ENCODE data around the gene PLK5.

PLK5 gene

GRCh38 chr19:1582201-1582600, 58.3 kb downstream of the PLK5 start:
- no peak for DNase-seq

- no peak for DNase-seq
These were observed 60.8 kb downstream of the PLK5 start for GRCh38 chr19:1584500-1585242.

- no peak for DNase-seq
These were observed 61.3 kb downstream of the PLK5 start for GRCh38 chr19:1585243-1585580.
